HCT116 (cell line): Measurements from ENCODE around the gene SLC44A5.

Source experiments
- EZH2 ChIP-seq: fragments of 200-600 bp; sonication (generic); IDR thresholded peaks from 2 replicates; pipeline ENCODE4 v1.6.1; 2017; ENCODE audit warnings: antibody characterized with exemption, mixed run types
- POLR2A ChIP-seq: IDR thresholded peaks from 2 replicates; pipeline ENCODE4 v1.7.0; 2011; ENCODE audit warnings: borderline replicate concordance; ENCODE audit not compliant: insufficient read depth, insufficient read length; ENCODE audit errors: extremely low read depth
- POLR2AphosphoS5 ChIP-seq: IDR thresholded peaks from 2 replicates; pipeline ENCODE4 v1.6.1; 2011; ENCODE audit warnings: mild to moderate bottlenecking, low read depth, low read length, moderate library complexity
- RAD21 ChIP-seq: IDR thresholded peaks from 2 replicates; pipeline ENCODE4 v1.6.1; 2012; ENCODE audit warnings: low read depth, mild to moderate bottlenecking
- TF ChIP-seq, protein P1 (sequence below), 3 experiments: fragments of 200-600 bp in 1 of 3; sonication (generic) in 1 of 3; IDR thresholded peaks in 2 of 3; conservative IDR thresholded peaks in 1 of 3; 2 replicates each; pipeline ENCODE4 v1.5.1; 2012 to 2017; ENCODE audit warnings: low read depth in 2 of 3, low read length in 2 of 3, antibody characterized with exemption in 1 of 3, borderline replicate concordance in 1 of 3, control low read depth in 1 of 3, mild to moderate bottlenecking in 1 of 3, mixed read lengths in 1 of 3, mixed run types in 1 of 3, moderate library complexity in 1 of 3; ENCODE audit not compliant: insufficient read depth in 1 of 3
- TF ChIP-seq, protein P2 (sequence below): IDR thresholded peaks from 2 replicates; pipeline ENCODE4 v1.6.1; 2012; ENCODE audit warnings: low read depth

DNA sequence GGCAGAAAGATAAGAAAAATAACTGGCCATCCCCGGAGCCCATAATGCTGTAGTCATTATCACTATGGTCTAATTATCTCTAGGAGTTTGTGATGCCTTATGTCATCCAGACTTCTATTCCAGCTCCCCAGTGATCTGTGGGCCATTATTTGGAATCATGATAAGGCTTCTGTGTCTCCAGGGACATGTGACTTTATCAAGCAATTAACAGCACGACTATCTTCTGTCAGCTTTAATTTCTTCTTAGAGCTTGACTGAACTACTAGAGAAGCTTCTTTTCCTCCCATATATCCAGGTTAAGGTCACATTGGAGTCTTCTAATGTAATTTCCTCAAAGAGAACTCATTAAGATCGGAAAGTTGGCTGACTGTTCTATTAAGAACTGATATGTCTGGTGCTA lies 376.4 kb downstream of the SLC44A5 start:
- TF ChIP-seq EZH2 = no peak
- no peak for TF ChIP-seq RAD21
- TF ChIP-seq POLR2A = no peak
- TF ChIP-seq, protein P1, sequence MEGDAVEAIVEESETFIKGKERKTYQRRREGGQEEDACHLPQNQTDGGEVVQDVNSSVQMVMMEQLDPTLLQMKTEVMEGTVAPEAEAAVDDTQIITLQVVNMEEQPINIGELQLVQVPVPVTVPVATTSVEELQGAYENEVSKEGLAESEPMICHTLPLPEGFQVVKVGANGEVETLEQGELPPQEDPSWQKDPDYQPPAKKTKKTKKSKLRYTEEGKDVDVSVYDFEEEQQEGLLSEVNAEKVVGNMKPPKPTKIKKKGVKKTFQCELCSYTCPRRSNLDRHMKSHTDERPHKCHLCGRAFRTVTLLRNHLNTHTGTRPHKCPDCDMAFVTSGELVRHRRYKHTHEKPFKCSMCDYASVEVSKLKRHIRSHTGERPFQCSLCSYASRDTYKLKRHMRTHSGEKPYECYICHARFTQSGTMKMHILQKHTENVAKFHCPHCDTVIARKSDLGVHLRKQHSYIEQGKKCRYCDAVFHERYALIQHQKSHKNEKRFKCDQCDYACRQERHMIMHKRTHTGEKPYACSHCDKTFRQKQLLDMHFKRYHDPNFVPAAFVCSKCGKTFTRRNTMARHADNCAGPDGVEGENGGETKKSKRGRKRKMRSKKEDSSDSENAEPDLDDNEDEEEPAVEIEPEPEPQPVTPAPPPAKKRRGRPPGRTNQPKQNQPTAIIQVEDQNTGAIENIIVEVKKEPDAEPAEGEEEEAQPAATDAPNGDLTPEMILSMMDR (IDR thresholded peaks at IDR 0.05 in 2 of 3, conservative IDR thresholded peaks at IDR 0.05 in 1 of 3; ENCODE audit: borderline replicate concordance in 1 of 3, insufficient read depth in 1 of 3, low read depth in 2 of 3, low read length in 2 of 3) = no peak
- TF ChIP-seq, protein P2, sequence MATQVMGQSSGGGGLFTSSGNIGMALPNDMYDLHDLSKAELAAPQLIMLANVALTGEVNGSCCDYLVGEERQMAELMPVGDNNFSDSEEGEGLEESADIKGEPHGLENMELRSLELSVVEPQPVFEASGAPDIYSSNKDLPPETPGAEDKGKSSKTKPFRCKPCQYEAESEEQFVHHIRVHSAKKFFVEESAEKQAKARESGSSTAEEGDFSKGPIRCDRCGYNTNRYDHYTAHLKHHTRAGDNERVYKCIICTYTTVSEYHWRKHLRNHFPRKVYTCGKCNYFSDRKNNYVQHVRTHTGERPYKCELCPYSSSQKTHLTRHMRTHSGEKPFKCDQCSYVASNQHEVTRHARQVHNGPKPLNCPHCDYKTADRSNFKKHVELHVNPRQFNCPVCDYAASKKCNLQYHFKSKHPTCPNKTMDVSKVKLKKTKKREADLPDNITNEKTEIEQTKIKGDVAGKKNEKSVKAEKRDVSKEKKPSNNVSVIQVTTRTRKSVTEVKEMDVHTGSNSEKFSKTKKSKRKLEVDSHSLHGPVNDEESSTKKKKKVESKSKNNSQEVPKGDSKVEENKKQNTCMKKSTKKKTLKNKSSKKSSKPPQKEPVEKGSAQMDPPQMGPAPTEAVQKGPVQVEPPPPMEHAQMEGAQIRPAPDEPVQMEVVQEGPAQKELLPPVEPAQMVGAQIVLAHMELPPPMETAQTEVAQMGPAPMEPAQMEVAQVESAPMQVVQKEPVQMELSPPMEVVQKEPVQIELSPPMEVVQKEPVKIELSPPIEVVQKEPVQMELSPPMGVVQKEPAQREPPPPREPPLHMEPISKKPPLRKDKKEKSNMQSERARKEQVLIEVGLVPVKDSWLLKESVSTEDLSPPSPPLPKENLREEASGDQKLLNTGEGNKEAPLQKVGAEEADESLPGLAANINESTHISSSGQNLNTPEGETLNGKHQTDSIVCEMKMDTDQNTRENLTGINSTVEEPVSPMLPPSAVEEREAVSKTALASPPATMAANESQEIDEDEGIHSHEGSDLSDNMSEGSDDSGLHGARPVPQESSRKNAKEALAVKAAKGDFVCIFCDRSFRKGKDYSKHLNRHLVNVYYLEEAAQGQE = no peak
- no peak for TF ChIP-seq POLR2AphosphoS5
